Measurements from ENCODE around the gene HAPLN2. TPM values are rescaled to one million over a fixed set of nuclear protein-coding genes. Genes with fewer than 3 reads are reported as not detected.

Gene HAPLN2
- total RNA-seq, 1 experiment from 2014 or later: 0.21 TPM

DNA sequence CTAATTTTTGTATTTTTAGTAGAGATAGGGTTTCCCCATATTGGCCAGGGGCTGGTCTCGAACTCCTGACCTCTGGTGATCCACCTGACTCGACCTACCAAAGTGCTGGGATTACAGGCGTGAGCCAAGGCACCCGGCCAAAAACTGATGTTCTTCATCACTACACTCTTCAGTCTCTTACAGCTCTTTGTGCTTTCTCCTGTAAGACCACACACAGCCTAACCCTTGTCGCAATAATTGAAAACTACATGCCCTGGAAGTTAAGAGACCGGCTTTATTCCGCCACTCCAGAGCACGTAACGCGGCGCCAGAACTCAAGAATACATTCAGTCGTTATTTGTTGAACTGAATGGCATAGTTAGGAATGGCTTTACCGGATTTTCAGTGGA is 18.5 kb upstream of the HAPLN2 start:
- ATAC-seq: peak; percentile 5
- POLR2A ChIA-PET: no interaction called here
- CTCF ChIA-PET: interaction anchor here (0.6 kb wide), 1 partner anchor 17 kb away, joined by 4 read pairs; no protein-coding TSS in a partner anchor
- no peaks in the 10 kb centered on the region for H3K27me3 ChIP-seq (ENCODE audit: control insufficient read depth, insufficient read depth, low read length)
- in situ Hi-C loops (cut with HindIII; ENCODE audit: low pct_unique_long_range_greater_than_20kb, low sequenced_read_pairs) (no loop called here), intact Hi-C loops (cut with micrococcal nuclease; ENCODE audit: unreplicated experiment) (loop anchor here (10.0 kb wide), 1 partner anchor 146 kb away; no protein-coding TSS in a partner anchor)
- TF ChIP-seq, protein P1, sequence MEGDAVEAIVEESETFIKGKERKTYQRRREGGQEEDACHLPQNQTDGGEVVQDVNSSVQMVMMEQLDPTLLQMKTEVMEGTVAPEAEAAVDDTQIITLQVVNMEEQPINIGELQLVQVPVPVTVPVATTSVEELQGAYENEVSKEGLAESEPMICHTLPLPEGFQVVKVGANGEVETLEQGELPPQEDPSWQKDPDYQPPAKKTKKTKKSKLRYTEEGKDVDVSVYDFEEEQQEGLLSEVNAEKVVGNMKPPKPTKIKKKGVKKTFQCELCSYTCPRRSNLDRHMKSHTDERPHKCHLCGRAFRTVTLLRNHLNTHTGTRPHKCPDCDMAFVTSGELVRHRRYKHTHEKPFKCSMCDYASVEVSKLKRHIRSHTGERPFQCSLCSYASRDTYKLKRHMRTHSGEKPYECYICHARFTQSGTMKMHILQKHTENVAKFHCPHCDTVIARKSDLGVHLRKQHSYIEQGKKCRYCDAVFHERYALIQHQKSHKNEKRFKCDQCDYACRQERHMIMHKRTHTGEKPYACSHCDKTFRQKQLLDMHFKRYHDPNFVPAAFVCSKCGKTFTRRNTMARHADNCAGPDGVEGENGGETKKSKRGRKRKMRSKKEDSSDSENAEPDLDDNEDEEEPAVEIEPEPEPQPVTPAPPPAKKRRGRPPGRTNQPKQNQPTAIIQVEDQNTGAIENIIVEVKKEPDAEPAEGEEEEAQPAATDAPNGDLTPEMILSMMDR (IDR thresholded peaks at IDR 0.05): no peak
- TF ChIP-seq, protein P2, sequence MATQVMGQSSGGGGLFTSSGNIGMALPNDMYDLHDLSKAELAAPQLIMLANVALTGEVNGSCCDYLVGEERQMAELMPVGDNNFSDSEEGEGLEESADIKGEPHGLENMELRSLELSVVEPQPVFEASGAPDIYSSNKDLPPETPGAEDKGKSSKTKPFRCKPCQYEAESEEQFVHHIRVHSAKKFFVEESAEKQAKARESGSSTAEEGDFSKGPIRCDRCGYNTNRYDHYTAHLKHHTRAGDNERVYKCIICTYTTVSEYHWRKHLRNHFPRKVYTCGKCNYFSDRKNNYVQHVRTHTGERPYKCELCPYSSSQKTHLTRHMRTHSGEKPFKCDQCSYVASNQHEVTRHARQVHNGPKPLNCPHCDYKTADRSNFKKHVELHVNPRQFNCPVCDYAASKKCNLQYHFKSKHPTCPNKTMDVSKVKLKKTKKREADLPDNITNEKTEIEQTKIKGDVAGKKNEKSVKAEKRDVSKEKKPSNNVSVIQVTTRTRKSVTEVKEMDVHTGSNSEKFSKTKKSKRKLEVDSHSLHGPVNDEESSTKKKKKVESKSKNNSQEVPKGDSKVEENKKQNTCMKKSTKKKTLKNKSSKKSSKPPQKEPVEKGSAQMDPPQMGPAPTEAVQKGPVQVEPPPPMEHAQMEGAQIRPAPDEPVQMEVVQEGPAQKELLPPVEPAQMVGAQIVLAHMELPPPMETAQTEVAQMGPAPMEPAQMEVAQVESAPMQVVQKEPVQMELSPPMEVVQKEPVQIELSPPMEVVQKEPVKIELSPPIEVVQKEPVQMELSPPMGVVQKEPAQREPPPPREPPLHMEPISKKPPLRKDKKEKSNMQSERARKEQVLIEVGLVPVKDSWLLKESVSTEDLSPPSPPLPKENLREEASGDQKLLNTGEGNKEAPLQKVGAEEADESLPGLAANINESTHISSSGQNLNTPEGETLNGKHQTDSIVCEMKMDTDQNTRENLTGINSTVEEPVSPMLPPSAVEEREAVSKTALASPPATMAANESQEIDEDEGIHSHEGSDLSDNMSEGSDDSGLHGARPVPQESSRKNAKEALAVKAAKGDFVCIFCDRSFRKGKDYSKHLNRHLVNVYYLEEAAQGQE (IDR thresholded peaks at IDR 0.05; ENCODE audit: insufficient read depth in 1 of 2, low read depth in 2 of 2, low read length in 1 of 2): no peak
- TF ChIP-seq SIN3A (IDR thresholded peaks at IDR 0.05; ENCODE audit: borderline replicate concordance, insufficient read depth, low read depth, low read length): no peak
- no peak for TF ChIP-seq TCF7L2 (IDR thresholded peaks at IDR 0.05; ENCODE audit: low read depth, low read length)
- no peak for TF ChIP-seq POLR2AphosphoS5 (IDR thresholded peaks at IDR 0.05; ENCODE audit: low read depth, low read length)
- peak overlapping the region; percentile 76 to 99 for H3K4me3 ChIP-seq (ENCODE audit: low read depth in 2 of 2, low read length in 2 of 2)
- BruUV-seq (replicated peaks): TSS peak; percentile 84
- no peaks in the 10 kb centered on the region for H3K9me3 ChIP-seq (ENCODE audit: control insufficient read depth, insufficient read depth, low read depth, low read length)
- H3K4me1 ChIP-seq (ENCODE audit: control insufficient read depth, insufficient read depth, low read length): peaks cover 5% of the 10 kb centered on the region
- H3K27ac ChIP-seq (ENCODE audit: low read length): peak overlapping the region; percentile 99
- no peak for DNase-seq (ENCODE audit: low read depth, low spot score)
- peaks cover 12% of the 10 kb centered on the region for H3K36me3 ChIP-seq (ENCODE audit: control insufficient read depth, insufficient read depth, low read length)

DNA sequence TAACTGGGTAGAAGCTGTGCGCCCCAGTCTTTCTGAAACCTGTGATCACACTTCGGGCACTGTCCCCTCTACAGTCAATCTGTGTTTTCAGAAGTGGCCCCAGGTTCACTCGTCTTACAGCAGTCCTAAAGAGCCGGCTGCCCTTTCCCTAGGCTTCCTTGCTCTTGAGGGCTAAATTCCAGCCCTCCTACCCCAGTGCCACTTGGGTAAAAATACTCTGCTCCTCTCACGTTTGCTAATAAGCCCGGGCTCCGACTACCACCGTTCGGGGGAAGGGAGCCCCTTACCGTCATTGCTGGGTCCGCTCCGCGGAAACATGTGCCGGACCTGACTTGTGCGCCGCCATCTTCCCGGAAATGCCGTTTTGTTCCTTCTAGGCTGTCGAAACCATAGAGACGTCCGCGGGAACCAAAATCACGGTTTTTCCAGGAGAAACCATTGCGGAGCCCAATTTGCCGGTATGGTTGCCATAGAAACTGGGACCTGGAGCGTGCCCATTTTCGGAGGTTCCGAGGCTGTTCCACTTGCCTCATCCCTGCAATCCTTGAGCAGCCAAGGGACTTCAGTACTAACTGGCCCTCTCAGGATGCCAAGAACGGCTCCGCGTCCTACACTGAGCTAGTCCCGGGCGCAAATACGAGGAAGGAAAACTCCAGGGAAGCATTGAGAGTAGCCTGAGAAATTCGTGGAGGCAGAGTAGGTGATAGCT is 17.9 kb upstream of the HAPLN2 start, which contains the start of gene GPATCH4:
GPATCH4 (minus strand) TSS at position 358 of the 709 bp plus-strand sequence.
- BruUV-seq (replicated peaks): no TSS peak
- no peak for DNase-seq (ENCODE audit: low read depth, low spot score)
- Histone ChIP-seq H3K9me3 (ENCODE audit: control insufficient read depth, insufficient read depth, low read depth, low read length) (no peaks in the 10 kb centered on the region), H3K27me3 (ENCODE audit: control insufficient read depth, insufficient read depth, low read length) (no peaks in the 10 kb centered on the region), H3K27ac (ENCODE audit: low read length) (peak within 1 kb of the TSS; percentile 99), H3K4me3 (ENCODE audit: low read depth in 2 of 2, low read length in 2 of 2) (peak within 1 kb of the TSS; percentile 76 to 99), H3K4me1 (ENCODE audit: control insufficient read depth, insufficient read depth, low read length) (peaks cover 5% of the 10 kb centered on the region), H3K36me3 (ENCODE audit: control insufficient read depth, insufficient read depth, low read length) (peaks cover 12% of the 10 kb centered on the region)
- ChIA-PET CTCF (no interaction called here), POLR2A (no interaction called here)
- in situ Hi-C loops (cut with HindIII; ENCODE audit: low pct_unique_long_range_greater_than_20kb, low sequenced_read_pairs) (no loop called here), intact Hi-C loops (cut with micrococcal nuclease; ENCODE audit: unreplicated experiment) (loop anchor here (10.0 kb wide), 1 partner anchor 146 kb away; no protein-coding TSS in a partner anchor)
- TF ChIP-seq TCF7L2 (IDR thresholded peaks at IDR 0.05; ENCODE audit: low read depth, low read length) (0 out of 2 replicates have a peak, but pooled peaks have one; percentile 20), POLR2AphosphoS5 (IDR thresholded peaks at IDR 0.05; ENCODE audit: low read depth, low read length) (peak; percentile 80), SIN3A (IDR thresholded peaks at IDR 0.05; ENCODE audit: borderline replicate concordance, insufficient read depth, low read depth, low read length) (peak; percentile 78)
- TF ChIP-seq, protein P1 (IDR thresholded peaks at IDR 0.05): no peak
- TF ChIP-seq, protein P2 (IDR thresholded peaks at IDR 0.05; ENCODE audit: insufficient read depth in 1 of 2, low read depth in 2 of 2, low read length in 1 of 2): no peak; a peak in 1 of 4 replicates
- ATAC-seq: peak; percentile 88
